ENCODE data around the gene HNRNPAB.

Gene HNRNPAB

GRCh38 chr5:178186427-178186826, 17.9 kb upstream of the HNRNPAB start:
- no peak overlapping the region for H3K4me3 ChIP-seq (ENCODE audit: control insufficient read depth, low read depth, low read length)
- no peak for DNase-seq (ENCODE audit: low read depth)
- TF ChIP-seq, protein P1, sequence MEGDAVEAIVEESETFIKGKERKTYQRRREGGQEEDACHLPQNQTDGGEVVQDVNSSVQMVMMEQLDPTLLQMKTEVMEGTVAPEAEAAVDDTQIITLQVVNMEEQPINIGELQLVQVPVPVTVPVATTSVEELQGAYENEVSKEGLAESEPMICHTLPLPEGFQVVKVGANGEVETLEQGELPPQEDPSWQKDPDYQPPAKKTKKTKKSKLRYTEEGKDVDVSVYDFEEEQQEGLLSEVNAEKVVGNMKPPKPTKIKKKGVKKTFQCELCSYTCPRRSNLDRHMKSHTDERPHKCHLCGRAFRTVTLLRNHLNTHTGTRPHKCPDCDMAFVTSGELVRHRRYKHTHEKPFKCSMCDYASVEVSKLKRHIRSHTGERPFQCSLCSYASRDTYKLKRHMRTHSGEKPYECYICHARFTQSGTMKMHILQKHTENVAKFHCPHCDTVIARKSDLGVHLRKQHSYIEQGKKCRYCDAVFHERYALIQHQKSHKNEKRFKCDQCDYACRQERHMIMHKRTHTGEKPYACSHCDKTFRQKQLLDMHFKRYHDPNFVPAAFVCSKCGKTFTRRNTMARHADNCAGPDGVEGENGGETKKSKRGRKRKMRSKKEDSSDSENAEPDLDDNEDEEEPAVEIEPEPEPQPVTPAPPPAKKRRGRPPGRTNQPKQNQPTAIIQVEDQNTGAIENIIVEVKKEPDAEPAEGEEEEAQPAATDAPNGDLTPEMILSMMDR (IDR thresholded peaks at IDR 0.05; ENCODE audit: control insufficient read depth, insufficient read depth, low read depth, low read length, missing control alignments), result no peak

GRCh38 chr5:178187014-178187413, 17.3 kb upstream of the HNRNPAB start, which contains the start of gene GMCL2:
GMCL2 (minus strand) TSS chr5:178187371; CDS start chr5:178187299, 72 bp downstream.
- no peak for DNase-seq (ENCODE audit: low read depth)
- H3K4me3 ChIP-seq (ENCODE audit: control insufficient read depth, low read depth, low read length), result no peak within 1 kb of the TSS
- TF ChIP-seq, protein P1 (IDR thresholded peaks at IDR 0.05; ENCODE audit: control insufficient read depth, insufficient read depth, low read depth, low read length, missing control alignments), result no peak

DNA sequence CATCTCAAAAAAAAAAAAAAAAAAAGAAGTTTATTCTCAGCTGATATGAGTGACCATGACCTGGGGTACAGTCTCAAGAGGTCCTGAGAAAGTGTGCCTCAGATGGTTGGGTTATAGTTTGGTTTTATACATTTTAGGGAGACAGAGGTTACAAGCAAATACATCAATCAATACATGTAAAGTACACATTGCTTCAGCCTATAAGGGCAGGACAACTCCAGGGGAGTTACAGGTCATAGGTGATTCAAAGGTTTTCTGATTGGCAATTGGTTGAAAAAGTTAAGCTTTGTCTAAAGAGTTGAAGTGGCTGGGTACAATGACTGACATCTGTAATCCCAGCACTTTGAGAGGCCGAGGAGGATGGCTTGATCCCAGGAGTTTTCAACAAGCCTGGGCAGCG, 14.9 kb upstream of the HNRNPAB start:
- TF ChIP-seq, protein P1 (IDR thresholded peaks at IDR 0.05; ENCODE audit: control insufficient read depth, insufficient read depth, low read depth, low read length, missing control alignments), result no peak
- no peak for DNase-seq (ENCODE audit: low read depth)

GRCh38 chr5:178191661-178192060, 12.7 kb upstream of the HNRNPAB start:
- no peak overlapping the region for H3K4me3 ChIP-seq (ENCODE audit: control insufficient read depth, low read depth, low read length)
- no peak for DNase-seq (ENCODE audit: low read depth)
- TF ChIP-seq, protein P1 (IDR thresholded peaks at IDR 0.05; ENCODE audit: control insufficient read depth, insufficient read depth, low read depth, low read length, missing control alignments), result no peak

More for the DNA sequence above, 14.9 kb upstream of the HNRNPAB start:
- H3K4me3 ChIP-seq (ENCODE audit: control insufficient read depth, low read depth, low read length), result no peak overlapping the region

DNA sequence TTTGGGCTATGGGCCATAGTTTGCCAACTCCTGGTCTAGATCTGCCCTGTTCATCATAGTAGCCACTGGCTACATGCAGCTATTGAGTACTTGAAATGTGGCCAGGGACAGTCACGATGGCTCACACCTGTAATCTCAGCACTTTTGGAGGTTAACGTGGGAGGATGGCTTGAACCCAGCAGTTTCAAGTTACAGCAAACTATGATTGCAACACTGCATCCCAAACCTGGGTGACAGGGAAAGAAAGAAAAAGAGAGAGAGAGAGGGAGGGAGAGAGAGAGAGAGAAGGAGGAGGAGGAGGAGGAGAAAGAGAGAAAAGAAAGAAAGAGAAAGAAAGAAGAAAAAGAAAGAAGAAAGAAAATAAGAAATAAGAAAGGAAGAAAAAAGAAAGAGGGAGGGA, 12.1 kb upstream of the HNRNPAB start:
- TF ChIP-seq, protein P1 (IDR thresholded peaks at IDR 0.05; ENCODE audit: control insufficient read depth, insufficient read depth, low read depth, low read length, missing control alignments), result no peak

DNA sequence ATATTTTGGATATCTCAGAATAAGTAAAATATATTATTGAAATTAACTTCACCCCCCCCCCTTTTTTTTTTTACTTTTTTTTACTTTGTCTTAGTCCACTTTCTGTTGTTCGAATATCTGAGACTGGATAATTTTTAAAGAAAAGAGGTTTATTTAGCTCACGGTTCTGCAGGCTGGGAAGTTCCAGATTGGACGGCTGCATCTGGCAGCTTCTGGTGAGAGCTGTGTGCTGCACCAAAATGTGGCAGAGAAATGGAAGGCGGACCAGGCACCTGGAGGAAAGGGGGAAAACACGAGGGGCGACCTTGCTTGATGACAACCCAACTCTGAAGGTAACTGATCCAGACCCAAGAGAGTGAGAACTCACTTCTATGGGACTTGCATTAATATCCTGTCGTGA, 11.5 kb upstream of the HNRNPAB start:
- DNase-seq (ENCODE audit: low read depth), result no peak
- TF ChIP-seq, protein P1 (IDR thresholded peaks at IDR 0.05; ENCODE audit: control insufficient read depth, insufficient read depth, low read depth, low read length, missing control alignments), result no peak
- H3K4me3 ChIP-seq (ENCODE audit: control insufficient read depth, low read depth, low read length), result no peak overlapping the region

More for the DNA sequence above, 12.1 kb upstream of the HNRNPAB start:
- no peak overlapping the region for H3K4me3 ChIP-seq (ENCODE audit: control insufficient read depth, low read depth, low read length)
- no peak for DNase-seq (ENCODE audit: low read depth)
